ENCODE measurements around the gene HDGF. TPM values are rescaled to one million over a fixed set of nuclear protein-coding genes. Genes with fewer than 3 reads are reported as not detected.
"Not testable (repeated sequence)": the region's sequence is repeated elsewhere in the genome, so short reads cannot be mapped to it uniquely, and the experiment has no call there.

Gene HDGF
- total RNA-seq, 2 donors from 2014 or later, result 75.3 to 100 TPM

GRCh38 chr1:156776942-156777341 is 25.5 kb upstream of the HDGF start:
- Mint-ChIP-seq H3K36me3 (ENCODE audit: low read depth) (peaks cover 6% of the 10 kb centered on the region), H3K4me1 (peaks cover 42% of the 10 kb centered on the region), H3K27ac (peak overlapping the region; percentile 78), H3K4me3 (no peak overlapping the region), H3K27me3 (no peaks in the 10 kb centered on the region)
- no peak for ATAC-seq
- no peak for DNase-seq
- no peaks in the 10 kb centered on the region for H3K9me3 ChIP-seq (ENCODE audit: control insufficient read depth, low read length, poor library complexity, severe bottlenecking)

GRCh38 chr1:156775799-156776198 is 24.3 kb upstream of the HDGF start:
- Mint-ChIP-seq H3K4me3 (no peak overlapping the region), H3K27me3 (no peaks in the 10 kb centered on the region), H3K36me3 (ENCODE audit: low read depth) (peaks cover 9% of the 10 kb centered on the region), H3K4me1 (peaks cover 41% of the 10 kb centered on the region), H3K27ac (peak overlapping the region; percentile 78)
- ATAC-seq (no peak), DNase-seq (no peak)
- no peaks in the 10 kb centered on the region for H3K9me3 ChIP-seq (ENCODE audit: control insufficient read depth, low read length, poor library complexity, severe bottlenecking)

GRCh38 chr1:156773607-156774006 is 22.1 kb upstream of the HDGF start:
- no peaks in the 10 kb centered on the region for H3K9me3 ChIP-seq (ENCODE audit: control insufficient read depth, low read length, poor library complexity, severe bottlenecking)
- no peak for ATAC-seq
- no peaks in the 10 kb centered on the region for H3K27me3 Mint-ChIP-seq
- no peak overlapping the region for H3K4me3 Mint-ChIP-seq
- no peak for DNase-seq
- peak overlapping the region; percentile 45 for H3K27ac Mint-ChIP-seq
- H3K4me1 Mint-ChIP-seq, result peaks cover 55% of the 10 kb centered on the region
- peaks cover 11% of the 10 kb centered on the region for H3K36me3 Mint-ChIP-seq (ENCODE audit: low read depth)

- H3K9me3 ChIP-seq (ENCODE audit: control insufficient read depth, low read length, poor library complexity, severe bottlenecking), result no peaks in the 10 kb centered on the region
- DNase-seq (no peak), ATAC-seq (no peak)
- H3K27me3 Mint-ChIP-seq, result no peaks in the 10 kb centered on the region
- H3K4me3 Mint-ChIP-seq, result peak overlapping the region; percentile 43
- peaks cover 54% of the 10 kb centered on the region for H3K4me1 Mint-ChIP-seq
- peaks cover 11% of the 10 kb centered on the region for H3K36me3 Mint-ChIP-seq (ENCODE audit: low read depth)
- H3K27ac Mint-ChIP-seq, result peak overlapping the region; percentile 45
Observed at GRCh38 chr1:156772728-156773497, 21.4 kb upstream of the HDGF start.

DNA sequence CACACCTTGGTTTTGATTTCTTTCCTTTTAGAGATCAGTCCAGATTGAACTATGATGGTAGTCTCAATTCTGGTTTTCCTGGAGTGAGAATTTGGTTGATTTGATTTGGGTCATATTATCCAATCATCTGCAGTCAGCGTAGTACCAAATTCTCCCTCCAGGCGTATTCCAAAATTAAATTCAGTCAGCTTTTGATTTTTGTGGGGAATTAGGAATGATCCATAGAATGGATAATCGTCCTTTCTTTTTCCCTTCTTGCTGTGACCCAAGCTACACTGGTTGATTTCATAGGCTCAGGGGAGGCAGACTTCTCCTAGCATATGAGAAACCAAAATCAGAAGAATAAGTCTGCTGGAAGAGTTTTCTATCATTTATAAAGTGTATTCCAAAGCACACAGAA is 20.7 kb upstream of the HDGF start:
- peak overlapping the region; percentile 45 for H3K27ac Mint-ChIP-seq

DNA sequence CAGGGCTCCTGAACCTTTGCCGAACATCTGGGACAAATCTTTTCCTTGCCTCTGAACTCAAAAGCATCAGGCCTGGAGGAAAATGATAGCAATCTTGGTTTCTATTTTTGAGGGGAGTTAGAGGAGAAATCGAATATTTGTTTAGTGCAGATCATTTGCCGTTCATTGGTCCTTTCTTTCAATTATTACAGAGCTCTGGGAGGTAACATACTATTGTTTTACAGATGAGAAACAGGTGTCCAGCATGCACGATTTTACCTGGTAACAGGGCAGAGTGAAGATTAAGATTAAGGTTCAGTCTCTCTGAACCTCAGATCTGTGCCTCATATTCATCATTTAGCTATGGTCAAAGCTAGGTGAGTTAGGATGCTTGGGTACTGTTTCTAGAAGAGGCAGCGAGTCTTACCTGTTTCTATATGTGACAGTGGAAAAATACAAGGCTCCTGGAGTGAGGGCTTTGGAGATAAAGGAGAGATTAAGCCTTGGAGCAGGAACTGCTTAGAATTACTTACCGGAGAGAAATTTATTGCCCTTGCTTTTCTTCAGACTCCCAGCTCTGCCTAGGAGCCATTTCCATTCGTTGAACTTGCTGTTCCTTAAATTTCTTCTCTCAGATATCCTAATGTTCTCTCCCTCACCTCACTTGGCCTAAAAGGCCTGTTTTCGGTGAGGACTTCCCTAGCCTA is 17.3 kb upstream of the HDGF start:
- ATAC-seq (no peak), DNase-seq (no peak)
- no peaks in the 10 kb centered on the region for H3K9me3 ChIP-seq (ENCODE audit: control insufficient read depth, low read length, poor library complexity, severe bottlenecking)
- Mint-ChIP-seq H3K4me1 (peaks cover 42% of the 10 kb centered on the region), H3K4me3 (no peak overlapping the region), H3K27ac (no peak overlapping the region), H3K27me3 (no peaks in the 10 kb centered on the region), H3K36me3 (ENCODE audit: low read depth) (peaks cover 11% of the 10 kb centered on the region)

More for the DNA sequence above, 20.7 kb upstream of the HDGF start:
- ATAC-seq (no peak), DNase-seq (no peak)
- Mint-ChIP-seq H3K36me3 (ENCODE audit: low read depth) (peaks cover 11% of the 10 kb centered on the region), H3K4me1 (peaks cover 48% of the 10 kb centered on the region), H3K27me3 (no peaks in the 10 kb centered on the region), H3K4me3 (no peak overlapping the region)
- no peaks in the 10 kb centered on the region for H3K9me3 ChIP-seq (ENCODE audit: control insufficient read depth, low read length, poor library complexity, severe bottlenecking)

DNA sequence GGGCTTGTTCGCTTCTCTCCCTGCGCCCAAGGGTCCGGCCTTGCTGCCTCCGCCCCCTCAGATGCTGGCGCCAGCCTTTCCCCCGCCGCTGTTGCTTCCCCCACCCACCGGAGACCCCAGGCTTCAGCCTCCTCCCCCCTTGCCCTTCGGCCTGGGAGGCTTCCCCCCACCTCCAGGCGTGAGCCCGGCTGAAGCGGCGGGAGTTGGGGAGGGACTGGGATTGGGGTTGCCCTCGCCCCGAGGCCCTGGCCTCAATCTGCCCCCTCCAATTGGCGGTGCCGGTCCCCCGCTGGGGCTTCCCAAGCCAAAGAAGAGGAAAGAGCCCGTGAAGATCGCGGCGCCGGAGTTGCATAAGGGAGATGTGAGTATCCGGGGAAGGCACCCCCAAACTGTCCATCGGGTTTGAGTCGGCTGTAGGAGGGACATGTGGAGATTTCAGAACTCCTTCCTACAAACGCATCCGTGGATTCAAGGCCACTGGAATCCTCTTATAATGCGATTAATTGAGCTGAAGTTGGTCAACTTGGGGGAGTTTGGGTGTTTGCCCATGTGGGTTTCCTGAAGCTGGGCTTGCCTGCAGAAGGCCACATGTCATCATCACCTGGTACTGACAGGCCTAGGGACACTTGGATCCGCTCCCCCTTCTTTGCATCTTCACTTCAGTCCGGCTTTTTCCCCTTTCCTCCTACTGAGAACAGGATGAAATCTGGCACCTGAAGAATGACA is 16.6 kb upstream of the HDGF start:
- no peaks in the 10 kb centered on the region for H3K27me3 Mint-ChIP-seq
- peaks cover 11% of the 10 kb centered on the region for H3K36me3 Mint-ChIP-seq (ENCODE audit: low read depth)
- peaks cover 35% of the 10 kb centered on the region for H3K4me1 Mint-ChIP-seq
- no peak overlapping the region for H3K4me3 Mint-ChIP-seq
- H3K27ac Mint-ChIP-seq, result no peak overlapping the region
- DNase-seq (peak in 2 of 3 donors; percentile 21 to 45), ATAC-seq (peak; percentile 2)
- H3K9me3 ChIP-seq (ENCODE audit: control insufficient read depth, low read length, poor library complexity, severe bottlenecking), result no peaks in the 10 kb centered on the region

GRCh38 chr1:156767101-156767878 is 15.8 kb upstream of the HDGF start, which contains the start of gene PRCC:
PRCC (plus strand) TSS chr1:156767535; CDS start chr1:156767772, 237 bp downstream.
- H3K4me1 Mint-ChIP-seq, result peaks cover 29% of the 10 kb centered on the region
- no peak within 1 kb of the TSS for H3K4me3 Mint-ChIP-seq
- DNase-seq, result peak; percentile 87 to 96 (median 92)
- H3K27me3 Mint-ChIP-seq, result no peaks in the 10 kb centered on the region
- peak; percentile 92 for ATAC-seq
- no peaks in the 10 kb centered on the region for H3K9me3 ChIP-seq (ENCODE audit: control insufficient read depth, low read length, poor library complexity, severe bottlenecking)
- H3K36me3 Mint-ChIP-seq (ENCODE audit: low read depth), result peaks cover 8% of the 10 kb centered on the region
- H3K27ac Mint-ChIP-seq, result no peak within 1 kb of the TSS

- H3K36me3 Mint-ChIP-seq (ENCODE audit: low read depth), result peaks cover 8% of the 10 kb centered on the region
- no peak overlapping the region for H3K27ac Mint-ChIP-seq
- peaks cover 29% of the 10 kb centered on the region for H3K4me1 Mint-ChIP-seq
- H3K27me3 Mint-ChIP-seq, result no peaks in the 10 kb centered on the region
- no peak overlapping the region for H3K4me3 Mint-ChIP-seq
- DNase-seq, result no peak
- no peaks in the 10 kb centered on the region for H3K9me3 ChIP-seq (ENCODE audit: control insufficient read depth, low read length, poor library complexity, severe bottlenecking)
- ATAC-seq, result no peak
Observed at GRCh38 chr1:156766298-156767100, 15.0 kb upstream of the HDGF start.

- H3K9me3 ChIP-seq (ENCODE audit: control insufficient read depth, low read length, poor library complexity, severe bottlenecking), result no peaks in the 10 kb centered on the region
- Mint-ChIP-seq H3K27ac (no peak overlapping the region), H3K4me1 (peaks cover 22% of the 10 kb centered on the region), H3K36me3 (ENCODE audit: low read depth) (peaks cover under 1% of the 10 kb centered on the region), H3K27me3 (no peaks in the 10 kb centered on the region), H3K4me3 (no peak overlapping the region)
- DNase-seq (no peak), ATAC-seq (no peak)
Observed at GRCh38 chr1:156765666-156766065, 14.2 kb upstream of the HDGF start.

DNA sequence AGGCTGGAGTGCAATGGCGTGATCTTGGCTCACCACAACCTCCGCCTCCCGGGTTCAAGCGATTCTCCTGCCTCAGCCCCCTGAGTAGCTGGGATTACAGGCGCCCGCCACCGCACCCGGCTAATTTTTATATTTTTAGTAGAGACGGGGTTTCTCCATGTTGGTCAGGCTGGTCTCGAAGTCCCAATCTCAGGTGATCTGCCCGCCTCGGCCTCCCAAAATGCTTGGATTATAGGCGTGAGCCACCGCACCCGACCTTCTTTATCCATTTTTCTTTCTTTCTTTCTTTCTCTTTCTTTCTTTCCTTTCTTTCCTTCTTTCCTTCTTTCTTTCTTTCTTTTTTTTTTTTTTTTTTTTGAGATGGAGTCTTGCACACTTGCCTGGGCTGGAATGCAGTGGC is 13.7 kb upstream of the HDGF start:
- H3K27me3 Mint-ChIP-seq; DNase-seq; H3K4me3 Mint-ChIP-seq; H3K9me3 ChIP-seq (ENCODE audit: control insufficient read depth, low read length, poor library complexity, severe bottlenecking); H3K36me3 Mint-ChIP-seq (ENCODE audit: low read depth); H3K27ac Mint-ChIP-seq; ATAC-seq: not testable (repeated sequence)
- H3K4me1 Mint-ChIP-seq, result peaks cover 20% of the 10 kb centered on the region

DNA sequence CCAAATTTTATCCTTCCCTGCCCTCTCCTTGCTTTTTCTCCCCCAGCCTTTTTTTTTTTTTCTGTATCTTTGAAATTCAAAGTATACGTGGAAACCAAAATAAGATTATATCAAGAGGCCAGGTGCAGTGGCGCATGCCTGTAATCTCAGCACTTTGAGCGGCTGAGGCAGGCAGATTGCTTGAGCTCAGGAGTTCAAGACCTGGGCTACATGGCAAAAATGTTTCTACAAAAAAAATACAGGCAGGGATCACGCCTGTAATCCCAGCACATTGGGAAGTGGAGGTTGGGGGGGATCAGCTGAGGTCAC is 9.3 kb upstream of the HDGF start:
- H3K27ac Mint-ChIP-seq, result no peak overlapping the region
- H3K27me3 Mint-ChIP-seq, result no peaks in the 10 kb centered on the region
- ATAC-seq (no peak), DNase-seq (no peak)
- H3K9me3 ChIP-seq (ENCODE audit: control insufficient read depth, low read length, poor library complexity, severe bottlenecking), result no peaks in the 10 kb centered on the region
- H3K4me3 Mint-ChIP-seq, result no peak overlapping the region
- no peaks in the 10 kb centered on the region for H3K36me3 Mint-ChIP-seq (ENCODE audit: low read depth)
- H3K4me1 Mint-ChIP-seq, result peaks cover 3% of the 10 kb centered on the region

All from T-helper 17 cell (primary cell).